BJ (cell line): ENCODE measurements around the gene DCUN1D3. TPM values are rescaled to one million over a fixed set of nuclear protein-coding genes. Genes with fewer than 3 reads are reported as not detected.
"Not testable (repeated sequence)": the region's sequence is repeated elsewhere in the genome, so short reads cannot be mapped to it uniquely, and the experiment has no call there.

Source experiments
- CTCF ChIA-PET: fragments of 350-600 bp; formaldehyde crosslinking; extraction: SDS; loops from one replicate; lab custom pipeline; 2021; ENCODE audit warnings: antibody characterized with exemption, inconsistent platforms; lab: Yijun Ruan, JAX
- POLR2A ChIA-PET: fragments of 300-600 bp; sonication (Branson Sonifier 250); formaldehyde crosslinking; extraction: SDS; loops from one replicate; lab custom pipeline; 2021; ENCODE audit warnings: antibody characterized with exemption; lab: Charles Lee
- DNase-seq: peaks from one replicate; pipeline ENCODE4 v3.0.0-alpha.2; 2011; ENCODE audit warnings: low read depth
- H3K27me3 ChIP-seq: 2 replicates; pipeline ENCODE4 v1.6.0; 2011; ENCODE audit warnings: low read length; ENCODE audit not compliant: control insufficient read depth, insufficient read depth
- H3K36me3 ChIP-seq: 2 replicates; pipeline ENCODE4 v1.5.1; 2011; ENCODE audit warnings: low read length; ENCODE audit not compliant: control insufficient read depth, insufficient read depth
- H3K4me3 ChIP-seq: 2 replicates; pipeline ENCODE4 v1.5.1; 2011; ENCODE audit warnings: low read depth, mild to moderate bottlenecking, control low read depth, low read length
- polyA plus RNA-seq: library from polyadenylated mRNA; depleted of rRNA; stranded (reverse); fragments of >200 nt; gene quantifications from 2 replicates; pipeline ENCODE4 v1.2.3, GENCODE V29; 2011
- TF ChIP-seq, protein P1 (sequence below): IDR thresholded peaks from 2 replicates; pipeline ENCODE4 v1.5.1; 2011; ENCODE audit warnings: low read depth, mild to moderate bottlenecking, control low read depth, inconsistent platforms, low read length, moderate library complexity; ENCODE audit not compliant: insufficient read depth

The DCUN1D3 gene
- polyA plus RNA-seq, 1 experiment: 10.9 TPM

DNA sequence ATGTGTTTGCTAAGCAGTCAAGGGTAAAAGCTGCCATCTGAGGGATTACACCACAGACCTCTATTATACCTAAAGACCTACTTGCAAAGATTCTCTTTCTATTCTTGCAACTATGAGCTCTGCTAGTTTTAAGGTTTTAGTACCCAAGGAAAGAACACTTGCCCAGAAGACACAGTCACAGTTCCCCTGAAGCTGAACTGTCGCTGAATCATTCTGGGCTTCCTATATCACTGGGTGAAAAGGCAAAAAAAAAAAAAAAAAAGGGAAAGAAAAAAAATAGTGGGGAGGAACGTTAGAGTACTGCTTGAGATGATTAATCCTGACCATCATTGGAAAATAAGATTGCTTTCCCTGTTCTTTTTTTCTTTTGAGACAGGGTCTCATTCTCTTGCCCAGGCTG, 38.3 kb upstream of the DCUN1D3 start:
- POLR2A ChIA-PET: interaction anchor here (0.6 kb wide), 1 partner anchor 54 kb away, joined by 3 read pairs; no protein-coding TSS in a partner anchor
- Histone ChIP-seq H3K27me3 (no peaks in the 10 kb centered on the region), H3K36me3 (no peaks in the 10 kb centered on the region), H3K4me3 (no peak overlapping the region)
- CTCF ChIA-PET: no interaction called here
- no peak for DNase-seq
- TF ChIP-seq, protein P1, sequence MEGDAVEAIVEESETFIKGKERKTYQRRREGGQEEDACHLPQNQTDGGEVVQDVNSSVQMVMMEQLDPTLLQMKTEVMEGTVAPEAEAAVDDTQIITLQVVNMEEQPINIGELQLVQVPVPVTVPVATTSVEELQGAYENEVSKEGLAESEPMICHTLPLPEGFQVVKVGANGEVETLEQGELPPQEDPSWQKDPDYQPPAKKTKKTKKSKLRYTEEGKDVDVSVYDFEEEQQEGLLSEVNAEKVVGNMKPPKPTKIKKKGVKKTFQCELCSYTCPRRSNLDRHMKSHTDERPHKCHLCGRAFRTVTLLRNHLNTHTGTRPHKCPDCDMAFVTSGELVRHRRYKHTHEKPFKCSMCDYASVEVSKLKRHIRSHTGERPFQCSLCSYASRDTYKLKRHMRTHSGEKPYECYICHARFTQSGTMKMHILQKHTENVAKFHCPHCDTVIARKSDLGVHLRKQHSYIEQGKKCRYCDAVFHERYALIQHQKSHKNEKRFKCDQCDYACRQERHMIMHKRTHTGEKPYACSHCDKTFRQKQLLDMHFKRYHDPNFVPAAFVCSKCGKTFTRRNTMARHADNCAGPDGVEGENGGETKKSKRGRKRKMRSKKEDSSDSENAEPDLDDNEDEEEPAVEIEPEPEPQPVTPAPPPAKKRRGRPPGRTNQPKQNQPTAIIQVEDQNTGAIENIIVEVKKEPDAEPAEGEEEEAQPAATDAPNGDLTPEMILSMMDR: no peak

DNA sequence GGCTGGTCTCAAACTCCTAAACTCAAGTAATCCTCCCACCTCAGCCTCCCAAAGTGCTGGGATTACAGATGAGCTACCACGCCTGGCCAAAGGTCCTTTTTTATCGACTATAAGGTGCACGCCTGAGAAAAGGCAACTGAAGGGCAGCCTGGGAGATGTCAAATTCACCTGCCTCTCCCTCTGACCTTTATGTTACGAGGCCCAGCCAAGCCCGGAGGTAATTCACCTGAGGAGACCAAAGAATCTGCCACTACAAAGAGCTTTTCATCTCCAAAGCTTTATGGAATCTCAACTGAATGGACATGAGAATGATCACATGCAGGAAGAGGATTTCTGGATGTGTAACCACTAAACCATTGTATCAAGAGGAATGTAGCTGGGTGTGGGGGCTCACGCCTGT, 37.6 kb upstream of the DCUN1D3 start:
- Histone ChIP-seq H3K27me3 (no peaks in the 10 kb centered on the region), H3K36me3 (no peaks in the 10 kb centered on the region), H3K4me3 (no peak overlapping the region)
- ChIA-PET CTCF (interaction anchor here (1.3 kb wide), 1 partner anchor 87 kb away, joined by 3 read pairs; no protein-coding TSS in a partner anchor), POLR2A (no interaction called here)
- TF ChIP-seq, protein P1: no peak
- no peak for DNase-seq

DNA sequence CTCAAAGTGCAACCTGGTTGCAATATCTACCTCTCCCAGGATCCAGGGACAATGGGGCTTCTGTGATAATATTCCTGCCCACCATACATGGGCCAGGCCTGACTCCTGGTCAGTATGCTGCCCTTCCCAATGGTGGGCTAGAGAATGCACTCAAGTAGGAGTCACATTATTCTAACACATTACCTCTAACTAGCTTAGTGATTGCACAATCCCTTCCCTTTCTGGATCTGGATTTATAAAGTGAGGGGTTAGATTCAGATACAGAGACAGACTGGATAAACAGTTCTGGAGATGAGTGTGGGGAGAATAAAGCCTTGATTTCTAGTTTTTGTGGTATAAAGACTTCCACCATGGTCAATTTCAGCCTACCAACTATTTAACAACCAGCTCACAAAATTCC, 33.4 kb upstream of the DCUN1D3 start:
- ChIA-PET CTCF (interaction anchor here (1.4 kb wide), 1 partner anchor 82 kb away, joined by 4 read pairs; no protein-coding TSS in a partner anchor), POLR2A (no interaction called here)
- H3K4me3 ChIP-seq: no peak overlapping the region
- no peaks in the 10 kb centered on the region for H3K36me3 ChIP-seq
- no peaks in the 10 kb centered on the region for H3K27me3 ChIP-seq
- no peak for DNase-seq
- TF ChIP-seq, protein P1: no peak

DNA sequence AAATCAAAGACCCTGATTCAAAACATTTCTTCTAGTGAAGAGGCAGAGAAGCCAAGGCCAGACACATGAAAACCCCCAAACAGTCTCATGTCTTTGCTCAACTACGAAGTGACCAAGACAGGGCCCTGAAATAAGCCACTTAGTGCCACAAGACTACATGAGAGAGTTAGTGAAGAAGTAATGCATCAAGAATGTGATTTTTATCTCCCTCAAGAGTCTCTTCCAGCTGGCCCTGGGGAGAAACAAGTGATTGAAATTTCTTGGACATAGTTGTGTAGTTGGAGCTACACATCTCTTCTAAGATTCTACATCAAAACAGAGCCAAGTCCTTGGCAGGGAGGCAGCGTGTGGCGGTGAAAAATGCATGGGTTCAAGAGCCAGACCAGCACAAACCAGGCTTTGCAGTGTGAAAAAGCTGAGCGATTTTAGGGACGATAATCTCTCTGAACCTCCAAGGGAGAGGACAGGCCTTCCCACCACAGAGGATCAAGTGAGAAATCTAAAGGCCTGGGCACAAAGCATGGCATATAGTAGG, 31.0 kb upstream of the DCUN1D3 start:
- ChIA-PET CTCF (interaction anchor here (1.3 to 1.5 kb wide), 2 partner anchors 13 to 153 kb away, joined by 3 read pairs; no protein-coding TSS in a partner anchor), POLR2A (no interaction called here)
- no peaks in the 10 kb centered on the region for H3K27me3 ChIP-seq
- no peak overlapping the region for H3K4me3 ChIP-seq
- TF ChIP-seq, protein P1: no peak
- no peaks in the 10 kb centered on the region for H3K36me3 ChIP-seq
- no peak for DNase-seq

DNA sequence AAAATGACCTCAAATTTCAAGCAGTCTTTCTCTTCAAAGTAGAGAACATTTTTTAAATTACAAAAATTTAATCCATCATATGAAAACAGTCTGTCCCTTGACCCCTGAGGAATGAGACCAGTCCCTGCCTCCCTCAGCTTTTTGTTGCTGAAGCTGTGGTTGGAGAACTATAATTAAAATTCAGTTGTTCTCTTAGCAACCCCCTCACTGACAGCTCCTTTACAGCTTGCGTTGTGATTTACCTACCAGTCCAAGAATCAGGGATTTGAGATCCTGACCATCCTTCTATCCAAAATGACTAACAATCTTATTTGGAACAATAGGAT, 30.2 kb upstream of the DCUN1D3 start:
- H3K27me3 ChIP-seq: no peaks in the 10 kb centered on the region
- POLR2A ChIA-PET: no interaction called here
- no peak for DNase-seq
- peaks cover 2% of the 10 kb centered on the region; the same call in 1 of the 2 replicates for H3K36me3 ChIP-seq
- no peak overlapping the region for H3K4me3 ChIP-seq
- TF ChIP-seq, protein P1: no peak
- CTCF ChIA-PET: interaction anchor here (1.1 to 1.5 kb wide), 3 partner anchors 12 to 154 kb away, joined by 3 read pairs; no protein-coding TSS in a partner anchor

DNA sequence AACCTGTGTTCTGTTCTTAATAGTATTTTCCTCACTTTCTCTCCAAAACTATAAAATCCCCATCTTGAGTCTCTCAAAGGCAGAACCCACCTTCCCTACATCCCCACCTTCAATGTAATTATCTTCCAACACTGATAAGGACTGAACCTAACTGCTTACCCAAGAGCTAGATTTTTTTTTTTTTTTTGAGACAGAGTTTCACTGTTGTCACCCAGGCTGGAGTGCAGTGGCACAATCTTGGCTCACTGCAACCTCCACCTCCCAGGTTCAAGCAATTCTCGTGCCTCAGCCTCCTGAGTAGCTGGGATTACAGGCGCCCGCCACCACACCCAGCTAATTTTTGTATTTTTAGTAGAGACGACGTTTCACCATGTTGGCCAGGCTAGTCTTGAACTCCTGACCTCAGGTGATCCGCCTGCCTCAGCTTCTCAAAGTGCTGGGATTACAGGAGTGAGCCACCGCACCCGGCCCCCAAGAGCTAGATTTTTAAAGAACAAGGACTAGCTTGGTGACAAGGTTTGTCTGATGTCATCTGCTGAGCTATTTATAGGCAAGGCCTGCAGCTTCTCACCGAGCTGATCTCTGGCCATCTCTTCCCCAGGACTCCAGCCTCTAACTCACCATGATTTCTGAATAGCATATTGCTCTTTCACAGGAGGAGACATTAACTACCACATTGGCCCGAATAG, 29.7 kb upstream of the DCUN1D3 start:
- POLR2A ChIA-PET, H3K4me3 ChIP-seq, H3K36me3 ChIP-seq, H3K27me3 ChIP-seq, DNase-seq: not testable (repeated sequence)
- CTCF ChIA-PET: interaction anchor here (1.1 to 1.5 kb wide), 2 partner anchors 12 to 86 kb away, joined by 3 read pairs; no protein-coding TSS in a partner anchor
